H1 (cell line): ENCODE results near the gene NRL. TPM values are rescaled to one million over a fixed set of nuclear protein-coding genes. Genes with fewer than 3 reads are reported as not detected.
A peak's percentile ranks its signal among the peaks of the same experiment; 100 is the strongest.

Source experiments
- KDM5A ChIP-seq: fragments of 200-600 bp; IDR thresholded peaks from 2 replicates; pipeline ENCODE4 v1.7.1; 2012; ENCODE audit warnings: mild to moderate bottlenecking, low read length, inconsistent platforms, mixed read lengths
- POLR2AphosphoS5 ChIP-seq: IDR thresholded peaks from 2 replicates; pipeline ENCODE4 v1.6.1; 2011; ENCODE audit warnings: low read depth, low read length
- SP4 ChIP-seq: IDR thresholded peaks from 2 replicates; pipeline ENCODE4 v1.6.1; 2012; ENCODE audit warnings: low read length, inconsistent platforms
- polyA plus RNA-seq, 7 experiments: library from polyadenylated mRNA; depleted of rRNA in 3 of 7; stranded (reverse) in 5 of 7; unstranded in 2 of 7; fragments of >200 nt in 5 of 7; fragments of 200-250 nt in 2 of 7; gene quantifications; 1 replicate in 5 of 7; 2 replicates in 1 of 7; 4 replicates in 1 of 7; pipeline versions ENCODE4 v1.2.1 to v1.2.3, GENCODE V29; 2011 to 2013; ENCODE audit warnings: missing spikeins in 2 of 7, mixed read lengths in 2 of 7
- total RNA-seq: library from RNA; stranded (reverse); fragmentation: NEBNext Ultra II Directional; extraction: Animal tissue kit (Norgen Biotek cat#: 25700); gene quantifications from 2 replicates; pipeline ENCODE4 v1.2.1, GENCODE V29; 2021

NRL gene
- total and polyA plus RNA-seq, 2 of the 8 experiments (the other 6 are each of a cell fraction or from before 2014, with no cell fraction given) = 1.1 to 2.2 TPM

- TF ChIP-seq SP4 (0 out of 2 replicates have a peak, but pooled peaks have one; percentile 23), POLR2AphosphoS5 (peak; percentile 34; the same call in 1 of the 2 replicates), KDM5A (no peak)
Observed at GRCh38 chr14:24135834-24136683, 21.3 kb upstream of the NRL start, which contains the start of gene PSME1 (continued).
